HG02870 (cell line): ENCODE measurements around the gene EPHA2.

ENCODE experiments used
- ATAC-seq: cut with Tn5 transposase; IDR thresholded peaks from one replicate; pipeline ENCODE4 v1.9.1; 2021; ENCODE audit warnings: mild to moderate bottlenecking, moderate library complexity; ENCODE audit not compliant: unreplicated experiment

EPHA2 gene

DNA sequence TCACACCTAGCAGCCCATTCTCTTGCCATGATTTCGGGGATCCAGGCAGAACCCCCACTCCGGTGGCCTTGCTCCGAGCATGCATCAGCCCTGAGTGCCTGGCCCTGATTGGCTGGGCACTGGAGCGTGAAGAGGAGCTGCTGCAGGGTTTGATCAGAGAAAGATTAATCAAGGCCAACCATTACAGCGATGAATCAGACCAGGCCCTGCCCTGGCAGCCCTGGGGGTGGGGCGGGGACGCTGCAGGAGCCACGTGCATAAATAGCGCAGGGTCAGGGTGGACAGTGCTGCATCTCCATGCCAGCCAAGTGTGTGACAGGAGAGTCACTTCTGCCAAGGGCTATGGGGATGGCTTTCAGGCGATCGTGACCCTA lies 79.0 kb downstream of the EPHA2 start:
- no peak for ATAC-seq

DNA sequence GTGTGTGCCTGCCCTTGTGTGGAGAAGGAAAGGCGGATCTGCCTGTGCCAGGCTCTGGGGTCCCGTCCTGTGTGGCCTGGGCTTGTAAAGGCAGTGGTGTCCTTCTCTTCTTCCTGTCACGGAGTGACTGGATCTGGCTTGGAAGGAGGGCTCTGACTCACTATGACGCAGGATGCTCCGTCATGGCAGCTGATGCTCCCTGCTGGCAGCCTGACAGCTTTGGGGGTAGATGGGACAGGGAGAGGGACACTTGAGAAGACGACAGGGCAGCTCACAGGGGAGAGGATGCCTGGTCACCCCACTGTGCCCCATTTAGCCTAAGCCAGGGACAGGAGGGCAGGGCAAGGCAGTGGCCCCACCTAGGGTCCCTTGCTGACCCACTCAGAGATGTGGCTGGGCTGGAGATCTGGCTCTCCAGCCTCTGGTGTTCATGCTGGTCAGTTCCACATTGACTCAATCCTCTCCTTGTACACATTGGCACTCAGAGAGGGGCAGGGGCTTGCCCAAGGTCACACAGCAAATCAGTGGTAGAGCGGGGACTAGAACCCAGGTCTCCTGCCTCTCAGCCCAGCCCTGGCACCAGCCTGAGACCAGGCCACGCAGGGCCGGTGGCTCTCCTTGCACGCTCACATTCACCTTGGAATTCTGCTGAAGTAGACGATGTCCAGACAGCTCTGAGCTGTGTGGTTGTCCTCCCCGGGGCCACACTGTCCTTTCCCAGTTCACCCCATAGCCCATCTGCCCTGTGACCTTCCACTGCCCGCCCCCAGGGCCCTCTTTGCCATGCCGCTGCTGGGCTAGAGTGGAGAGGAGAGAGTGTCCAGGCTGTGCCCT lies 79.6 kb downstream of the EPHA2 start:
- ATAC-seq = no peak

DNA sequence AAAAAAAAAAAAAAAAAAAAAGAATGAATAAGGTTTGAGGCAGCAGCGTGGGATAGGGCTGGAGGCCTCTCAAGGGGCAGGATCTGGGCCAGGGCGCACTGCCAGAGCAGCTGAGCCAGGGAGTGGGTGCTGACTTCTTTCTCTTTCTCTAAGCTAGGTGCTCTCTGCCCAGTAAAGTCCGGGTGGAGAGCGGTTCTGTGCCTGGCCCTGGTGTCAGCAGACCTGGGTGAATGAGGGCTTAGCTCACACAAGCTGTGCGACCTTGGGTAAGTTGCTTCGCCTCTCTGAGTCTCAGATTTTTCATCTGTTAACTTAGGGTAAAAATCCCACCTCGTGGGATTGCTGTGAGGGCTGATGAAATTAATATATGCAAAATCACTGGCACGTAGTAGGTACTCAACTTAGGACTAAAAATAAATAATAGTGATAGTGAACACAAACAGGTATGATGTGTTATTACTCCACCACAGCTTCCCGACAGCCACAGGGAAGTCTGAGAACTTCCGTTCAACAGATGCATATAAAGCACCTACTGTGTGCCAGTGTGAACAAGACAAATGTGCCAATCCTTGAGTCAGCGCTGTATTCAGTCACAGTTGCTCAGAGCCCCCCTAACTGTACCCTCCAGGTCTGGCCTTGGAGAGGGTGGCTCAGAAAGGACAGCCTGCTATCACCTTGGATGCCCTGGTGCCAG lies 80.4 kb downstream of the EPHA2 start:
- ATAC-seq = no peak
